Urothelium cell line (cell line): ENCODE measurements around the gene HYCC1.
"Not testable (repeated sequence)": the region's sequence is repeated elsewhere in the genome, so short reads cannot be mapped to it uniquely, and the experiment has no call there.

Experiments used
- DNase-seq: peaks from one replicate; pipeline ENCODE4 v3.0.0; 2011; ENCODE audit warnings: low spot score, mixed read lengths
- FAIRE-seq: peaks from 2 replicates; lab custom pipeline; 2011; peaks lifted over from hg19 to GRCh38; lab: Jason Lieb, UNC

HYCC1 gene

DNA sequence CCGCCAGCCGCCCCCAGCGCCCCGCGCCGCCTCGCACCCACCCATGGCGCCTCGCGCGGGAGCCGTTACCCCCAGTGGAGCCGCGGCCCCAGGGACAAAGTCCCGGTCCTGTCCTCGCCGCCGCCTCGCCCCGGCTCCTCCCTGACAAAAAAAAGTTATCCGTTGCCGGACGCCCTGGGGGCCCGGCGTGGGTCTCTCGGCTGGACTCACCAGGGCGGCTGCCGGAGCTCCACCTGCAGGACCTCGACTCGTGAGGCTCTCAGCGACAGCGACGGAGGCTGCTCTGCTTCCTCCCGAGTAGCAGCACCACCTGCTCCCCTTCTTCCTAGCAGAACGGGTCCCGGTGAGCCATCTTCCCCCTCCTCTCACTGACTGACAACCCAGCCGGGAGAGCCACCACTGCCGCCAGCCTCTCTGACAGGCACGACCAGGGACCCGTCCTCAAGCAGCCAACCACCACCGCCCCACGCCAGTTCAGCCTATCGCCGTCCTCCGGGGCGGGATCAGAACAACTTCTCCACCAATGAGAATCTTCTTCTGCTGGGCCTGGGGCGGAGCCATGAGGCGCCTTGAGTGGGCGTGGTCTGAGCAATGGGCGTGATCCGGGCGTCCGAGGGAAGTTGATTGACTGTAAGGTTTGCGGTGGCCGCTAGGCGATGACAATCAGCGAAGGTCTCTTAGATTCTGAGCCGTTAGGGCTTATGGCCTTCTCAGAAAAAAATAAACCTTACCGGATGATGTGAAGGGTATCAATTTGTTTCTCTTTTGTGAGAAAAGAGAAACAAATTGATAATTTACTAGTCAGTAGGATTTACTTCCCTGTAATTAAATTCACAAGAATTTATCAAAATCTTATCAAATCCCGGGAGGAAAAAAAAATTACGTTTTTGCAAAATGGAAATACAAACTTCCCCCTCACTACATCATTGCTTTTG, at the start of gene HYCC1:
Gene HYCC1 (minus strand): TSS at position 416 of the 935 bp plus-strand sequence. CDS start 23,019 bp downstream, outside the sequence.
- peak; percentile 67 for FAIRE-seq
- peak; percentile 98 for DNase-seq

DNA sequence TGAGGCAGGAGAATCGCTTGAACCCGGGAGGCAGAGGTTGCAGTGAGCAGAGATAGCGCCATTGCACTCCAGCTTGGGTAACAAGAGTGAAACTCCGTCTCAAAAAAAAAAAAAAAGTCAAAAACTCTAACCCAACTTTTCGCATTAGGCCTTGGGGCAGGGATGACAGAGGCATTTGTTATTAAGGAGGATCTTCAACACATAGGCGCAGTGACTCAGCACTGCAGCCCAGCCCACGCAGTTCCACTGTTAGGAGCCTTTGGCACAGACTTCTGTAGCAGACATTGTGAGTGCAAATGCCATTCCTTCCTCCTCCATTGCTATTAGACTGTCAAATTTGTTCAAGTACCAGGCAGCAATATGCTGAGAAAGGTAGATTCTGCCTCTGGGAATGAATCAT, 48.5 kb upstream of the HYCC1 start:
- FAIRE-seq (no peak), DNase-seq (peak; percentile 75)

GRCh38 chr7:23061327-23061726, 47.4 kb upstream of the HYCC1 start:
- DNase-seq (no peak), FAIRE-seq (no peak)

DNA sequence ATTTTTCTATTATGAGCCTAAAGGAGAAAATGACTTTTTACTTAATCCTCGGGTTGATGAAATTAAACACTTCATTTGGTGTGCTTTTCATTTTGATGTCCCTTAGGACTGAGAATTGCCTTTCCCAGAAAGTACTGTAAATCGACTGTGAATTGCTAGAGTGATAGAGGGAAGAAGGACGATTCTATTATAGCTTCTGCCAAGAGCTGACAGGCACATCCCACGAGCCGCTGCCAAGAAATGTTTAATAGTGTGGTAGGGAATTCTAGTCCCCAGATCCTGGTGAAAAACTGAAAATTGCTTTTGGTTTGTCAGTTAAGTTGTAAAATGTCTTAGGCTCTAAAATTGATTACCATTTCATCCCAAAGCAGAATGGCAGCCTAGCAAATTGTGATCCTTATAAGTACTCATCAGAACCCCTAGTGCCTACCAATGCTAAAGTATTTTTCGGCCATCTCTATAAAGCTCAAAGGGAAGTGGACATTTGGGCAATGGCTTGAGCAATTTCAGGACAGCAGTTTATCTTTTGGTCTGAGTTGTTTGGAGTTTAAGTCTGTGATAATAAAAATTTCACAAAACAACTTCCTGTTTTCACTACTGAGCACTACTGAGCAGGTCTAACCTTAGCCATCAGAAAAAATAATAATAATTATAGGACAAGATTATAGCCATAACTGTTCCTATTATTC, 44.6 kb upstream of the HYCC1 start:
- FAIRE-seq: no peak
- DNase-seq: no peak

- FAIRE-seq (no peak), DNase-seq (peak; percentile 58)
Observed at GRCh38 chr7:23055582-23056178, 41.8 kb upstream of the HYCC1 start.

- DNase-seq, FAIRE-seq: not testable (repeated sequence)
Observed at GRCh38 chr7:23051124-23051485, 37.2 kb upstream of the HYCC1 start.

GRCh38 chr7:23046336-23046735, 32.4 kb upstream of the HYCC1 start:
- not testable (repeated sequence) for FAIRE-seq

DNA sequence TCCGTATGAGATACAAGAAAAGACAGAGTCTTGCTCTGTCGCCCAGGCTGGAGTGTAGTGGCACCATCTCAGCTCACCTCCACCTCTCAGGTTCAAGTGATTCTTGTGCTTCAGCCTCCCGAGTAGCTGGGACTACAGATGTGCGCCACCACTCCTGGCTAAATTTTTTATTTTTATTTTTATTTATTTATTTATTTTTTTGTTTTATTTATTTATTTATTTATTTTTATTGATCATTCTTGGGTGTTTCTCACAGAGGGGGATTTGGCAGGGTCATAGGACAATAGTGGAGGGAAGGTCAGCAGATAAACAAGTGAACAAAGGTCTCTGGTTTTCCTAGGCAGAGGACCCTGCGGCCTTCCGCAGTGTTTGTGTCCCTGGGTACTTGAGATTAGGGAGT, 31.2 kb upstream of the HYCC1 start:
- FAIRE-seq, DNase-seq: not testable (repeated sequence)

More at GRCh38 chr7:23046336-23046735, 32.4 kb upstream of the HYCC1 start:
- DNase-seq: not testable (repeated sequence)

- DNase-seq (no peak), FAIRE-seq (no peak)
Observed at GRCh38 chr7:23044581-23044980, 30.7 kb upstream of the HYCC1 start.

DNA sequence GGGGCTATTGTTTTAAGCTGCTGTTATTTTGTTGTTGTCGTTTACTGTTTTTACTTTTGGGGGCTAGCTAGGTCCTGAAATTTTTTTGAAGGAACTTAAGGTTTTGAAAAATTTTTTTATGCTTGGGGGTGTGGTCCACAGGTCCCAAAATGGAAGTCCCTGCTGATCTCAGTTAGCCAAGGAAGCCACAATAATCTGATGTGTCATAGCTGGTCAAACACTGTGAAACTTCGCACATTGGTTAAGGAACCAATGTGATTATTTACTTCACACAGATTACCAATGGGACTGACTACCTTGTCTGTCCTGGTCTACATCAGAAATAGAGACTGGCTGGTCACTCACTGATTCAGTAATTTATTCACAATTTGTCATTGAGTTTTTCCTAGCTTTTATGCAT, 29.5 kb upstream of the HYCC1 start:
- peak; percentile 41 for DNase-seq
- FAIRE-seq: no peak

DNA sequence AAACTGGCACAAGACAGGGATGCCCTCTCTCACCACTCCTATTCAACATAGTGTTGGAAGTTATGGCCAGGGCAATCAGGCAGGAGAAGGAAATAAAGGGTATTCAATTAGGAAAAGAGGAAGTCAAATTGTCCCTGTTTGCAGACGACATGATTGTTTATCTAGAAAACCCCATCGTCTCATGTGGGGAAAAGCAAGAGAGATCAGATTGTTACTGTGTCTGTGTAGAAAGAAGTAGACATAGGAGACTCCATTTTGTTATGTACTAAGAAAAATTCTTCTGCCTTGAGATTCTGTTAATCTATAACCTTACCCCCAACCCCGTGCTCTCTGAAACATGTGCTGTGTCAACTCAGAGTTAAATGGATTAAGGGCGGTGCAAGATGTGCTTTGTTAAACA, 25.7 kb upstream of the HYCC1 start:
- not testable (repeated sequence) for DNase-seq, FAIRE-seq

GRCh38 chr7:23035542-23036371, 21.8 kb upstream of the HYCC1 start:
- DNase-seq, FAIRE-seq: not testable (repeated sequence)

DNA sequence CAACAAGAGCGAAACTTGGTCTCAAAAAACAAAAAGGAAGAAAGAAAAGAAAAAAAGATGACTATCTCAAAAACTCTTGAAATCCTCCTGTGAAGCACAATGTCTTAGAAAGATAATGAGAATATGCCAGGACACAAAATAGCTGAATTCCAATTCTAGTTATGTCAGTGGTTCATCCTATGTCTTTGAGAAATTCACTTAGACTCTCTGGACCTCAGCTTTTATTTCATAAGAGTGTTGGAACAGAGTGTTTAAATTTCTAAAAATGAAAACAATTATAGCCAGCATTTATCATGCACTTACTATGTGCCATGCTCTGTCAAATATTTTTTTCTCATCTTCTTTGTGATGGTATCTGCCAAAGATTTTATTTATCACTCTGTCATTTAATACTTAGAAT, 13.3 kb upstream of the HYCC1 start:
- FAIRE-seq: no peak
- DNase-seq: no peak

DNA sequence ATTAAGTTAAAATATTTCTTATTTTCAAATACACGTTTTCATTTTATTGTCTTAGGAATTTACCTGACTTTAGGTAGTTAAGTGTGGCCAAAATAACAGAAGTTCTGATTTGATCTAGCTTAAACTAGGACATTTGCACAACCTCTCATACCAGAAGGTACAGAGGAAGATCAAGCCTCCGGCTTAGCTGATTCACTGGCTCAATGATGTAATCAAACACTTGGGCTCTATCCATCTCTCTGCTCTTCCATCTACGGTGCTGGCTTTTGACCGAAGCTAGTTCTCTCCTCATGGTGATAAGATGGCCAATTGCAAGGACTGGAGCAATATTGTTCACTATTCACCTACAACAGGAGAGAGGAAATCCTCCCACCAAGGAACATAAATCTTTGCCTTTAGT, 12.2 kb upstream of the HYCC1 start:
- FAIRE-seq: no peak
- no peak for DNase-seq

GRCh38 chr7:23024454-23024853, 10.5 kb upstream of the HYCC1 start:
- FAIRE-seq (no peak), DNase-seq (no peak)

DNA sequence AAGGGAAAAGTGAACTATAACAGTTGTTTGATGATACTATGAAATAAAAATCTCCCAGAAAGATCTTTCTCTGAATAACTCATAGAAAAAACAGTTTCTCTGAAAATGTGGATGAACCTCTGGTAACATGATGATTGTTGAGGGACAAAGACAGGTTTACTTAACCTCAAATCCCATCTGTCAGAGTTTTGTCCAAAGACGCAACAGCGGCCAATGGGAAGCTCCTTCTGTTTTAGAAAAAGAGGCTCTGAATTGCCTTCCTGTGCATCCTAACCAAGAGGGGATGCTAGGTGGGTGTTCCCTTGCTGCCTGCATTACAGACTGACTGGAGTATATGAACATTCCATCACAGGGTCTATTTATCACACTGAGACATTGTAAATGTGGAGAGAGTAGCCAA, 8.9 kb upstream of the HYCC1 start:
- DNase-seq: no peak
- FAIRE-seq: no peak

DNA sequence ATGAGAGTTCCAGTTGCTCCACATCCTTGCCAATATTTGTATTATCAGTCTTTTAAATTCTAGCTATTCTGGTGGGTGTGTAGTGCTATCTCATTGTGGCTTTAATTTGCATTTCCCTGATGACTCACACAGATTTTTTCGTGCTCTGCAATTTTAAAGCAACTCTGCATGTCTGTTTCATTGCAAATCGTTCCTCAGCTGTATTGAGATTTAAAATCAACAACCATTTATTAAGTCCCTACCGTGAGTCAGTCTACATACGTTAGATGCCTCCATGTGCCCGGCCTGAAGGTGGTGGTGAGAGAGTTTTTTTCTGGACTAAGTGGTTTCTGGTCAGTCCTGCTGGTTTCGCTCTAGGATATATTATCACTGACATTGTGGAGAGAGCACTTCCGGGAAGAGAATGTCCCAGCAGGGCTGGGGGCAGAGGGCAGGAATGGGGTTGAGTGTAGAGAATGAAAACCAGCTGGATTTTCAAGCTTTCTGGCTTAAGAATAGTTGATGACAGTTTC, 8.4 kb upstream of the HYCC1 start:
- no peak for DNase-seq
- no peak for FAIRE-seq

- DNase-seq: no peak
- no peak for FAIRE-seq
Observed at GRCh38 chr7:23021596-23021995, 7.7 kb upstream of the HYCC1 start.

- FAIRE-seq (no peak), DNase-seq (peak; percentile 64)
Observed at GRCh38 chr7:23020742-23021401, 6.9 kb upstream of the HYCC1 start.

- FAIRE-seq (peak; percentile 75), DNase-seq (peak; percentile 32)
Observed at GRCh38 chr7:23018750-23019149, 4.8 kb upstream of the HYCC1 start.
